Mammary epithelial cell (primary cell): ENCODE data around the gene MAPK1IP1L.

ENCODE experiments used
- CTCF ChIP-seq, 2 donors: IDR thresholded peaks in 1 of 2; conservative IDR thresholded peaks in 1 of 2; 2 replicates each; pipeline ENCODE4 v1.5.1; 2011 to 2012; ENCODE audit warnings: inconsistent platforms in 2 of 2, low read length in 2 of 2, mild to moderate bottlenecking in 2 of 2, control low read depth in 1 of 2, low read depth in 1 of 2; ENCODE audit not compliant: insufficient read depth in 1 of 2; ENCODE audit errors: extremely low read depth in 1 of 2
- EZH2 ChIP-seq: IDR thresholded peaks from 2 replicates; pipeline ENCODE4 v1.6.1; 2012; ENCODE audit warnings: low read length, inconsistent platforms, borderline replicate concordance

- TF ChIP-seq CTCF (conservative IDR thresholded peaks at IDR 0.05 in 1 of 2, IDR thresholded peaks at IDR 0.05 in 1 of 2; ENCODE audit: extremely low read depth in 1 of 2, insufficient read depth in 1 of 2, low read depth in 1 of 2, low read length in 2 of 2) (no peak), EZH2 (no peak)
These were observed 7.9 kb upstream of the MAPK1IP1L start for GRCh38 chr14:55043528-55043927.
